ENCODE data around the gene NEK1. TPM values are rescaled to one million over a fixed set of nuclear protein-coding genes. Genes with fewer than 3 reads are reported as not detected.

The NEK1 gene
- total RNA-seq, 6 experiments from 2014 or later: 9.4 to 11.1 (median 10.0) TPM

- peak overlapping the region; percentile 92 for H3K4me3 Mint-ChIP-seq
- H3K4me1 Mint-ChIP-seq (ENCODE audit: low read depth): peaks cover 49% of the 10 kb centered on the region
- DNase-seq: no peak
Observed at GRCh38 chr4:169658975-169659715, 46.8 kb upstream of the NEK1 start.

GRCh38 chr4:169658196-169658595 lies 45.8 kb upstream of the NEK1 start:
- Mint-ChIP-seq H3K9me3 (no peaks in the 10 kb centered on the region), H3K27ac (no peak overlapping the region), H3K36me3 (ENCODE audit: low read depth) (0 out of 2 replicates have a peak, but pooled peaks cover 4% of the 10 kb centered on the region), H3K27me3 (ENCODE audit: insufficient read depth) (no peaks in the 10 kb centered on the region), H3K4me3 (no peak overlapping the region), H3K4me1 (ENCODE audit: low read depth) (peaks cover 43% of the 10 kb centered on the region)
- DNase-seq: no peak
- TF ChIP-seq CTCF (IDR thresholded peaks at IDR 0.05): no peak

More at GRCh38 chr4:169658975-169659715, 46.8 kb upstream of the NEK1 start:
- no peak for TF ChIP-seq CTCF (IDR thresholded peaks at IDR 0.05)
- Mint-ChIP-seq H3K9me3 (no peaks in the 10 kb centered on the region), H3K36me3 (ENCODE audit: low read depth) (0 out of 2 replicates have a peak, but pooled peaks cover 4% of the 10 kb centered on the region), H3K27ac (peak overlapping the region; percentile 99), H3K27me3 (ENCODE audit: insufficient read depth) (no peaks in the 10 kb centered on the region)

DNA sequence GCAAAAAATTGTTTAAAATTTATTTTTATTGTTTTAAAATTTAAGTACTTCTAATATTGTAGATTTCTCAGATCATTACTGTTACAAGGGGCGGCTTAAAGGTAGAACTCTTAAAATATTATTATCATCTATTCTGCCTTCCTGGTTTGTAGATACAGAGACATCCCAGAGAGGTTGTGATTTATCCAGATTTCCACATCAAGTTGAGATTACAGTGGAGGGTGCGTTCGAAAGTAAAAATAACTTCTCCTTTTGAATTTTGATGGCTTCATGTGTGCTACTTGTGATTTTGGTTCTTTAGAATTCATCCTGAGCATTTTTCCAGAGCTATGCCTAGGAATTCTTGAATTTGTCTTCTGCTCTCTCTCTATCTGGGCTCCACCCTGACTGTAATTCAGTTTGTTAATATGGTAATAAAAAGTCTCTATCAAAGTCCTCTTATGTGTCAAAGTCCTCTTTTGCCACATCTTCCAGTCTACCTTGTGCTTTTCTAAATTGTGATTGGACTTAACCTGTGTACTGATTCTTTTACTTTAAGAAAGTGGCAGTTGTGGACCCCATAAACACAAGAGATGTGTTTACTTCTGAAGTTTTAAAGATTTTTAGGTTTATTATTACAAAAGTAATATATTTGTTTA lies 45.2 kb upstream of the NEK1 start:
- H3K4me3 Mint-ChIP-seq: no peak overlapping the region
- peak overlapping the region; percentile 23; the same call in 1 of the 2 replicates for H3K27ac Mint-ChIP-seq
- no peak for DNase-seq
- no peak for TF ChIP-seq CTCF (IDR thresholded peaks at IDR 0.05)
- no peaks in the 10 kb centered on the region for H3K27me3 Mint-ChIP-seq (ENCODE audit: insufficient read depth)
- H3K36me3 Mint-ChIP-seq (ENCODE audit: low read depth): 0 out of 2 replicates have a peak, but pooled peaks cover 4% of the 10 kb centered on the region
- H3K4me1 Mint-ChIP-seq (ENCODE audit: low read depth): peaks cover 40% of the 10 kb centered on the region
- H3K9me3 Mint-ChIP-seq: no peaks in the 10 kb centered on the region

- no peaks in the 10 kb centered on the region for H3K9me3 Mint-ChIP-seq
- 0 out of 2 replicates have a peak, but pooled peaks cover 4% of the 10 kb centered on the region for H3K36me3 Mint-ChIP-seq (ENCODE audit: low read depth)
- no peak for TF ChIP-seq CTCF (IDR thresholded peaks at IDR 0.05)
Observed at GRCh38 chr4:169655401-169655800, 43.0 kb upstream of the NEK1 start.

DNA sequence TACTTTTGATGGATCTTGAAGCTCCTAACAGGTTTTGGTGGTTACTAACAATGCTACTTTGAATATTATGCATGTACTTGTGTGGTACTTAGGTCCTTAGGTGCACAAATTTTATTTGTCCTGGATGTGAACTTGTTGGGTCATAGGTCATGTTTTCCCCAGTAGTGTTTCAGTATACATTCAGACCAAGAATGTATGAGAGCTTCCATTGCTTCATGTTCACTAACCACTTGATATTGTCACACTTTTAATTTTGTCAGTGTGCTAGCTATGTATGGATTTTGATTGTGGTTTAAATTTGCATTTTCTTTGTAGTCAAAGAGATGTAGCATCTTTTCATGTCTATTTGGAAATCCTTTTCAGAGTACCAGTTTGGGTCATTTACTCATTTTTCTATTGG lies 40.2 kb upstream of the NEK1 start:
- H3K9me3 Mint-ChIP-seq: no peaks in the 10 kb centered on the region

More at GRCh38 chr4:169655401-169655800, 43.0 kb upstream of the NEK1 start:
- Mint-ChIP-seq H3K27me3 (ENCODE audit: insufficient read depth) (no peaks in the 10 kb centered on the region), H3K27ac (no peak overlapping the region), H3K4me3 (no peak overlapping the region), H3K4me1 (ENCODE audit: low read depth) (peaks cover 22% of the 10 kb centered on the region)
- DNase-seq: no peak

More for the DNA sequence above, 40.2 kb upstream of the NEK1 start:
- peaks cover 2% of the 10 kb centered on the region for H3K4me1 Mint-ChIP-seq (ENCODE audit: low read depth)
- 0 out of 2 replicates have a peak, but pooled peaks cover 4% of the 10 kb centered on the region for H3K36me3 Mint-ChIP-seq (ENCODE audit: low read depth)
- no peak for TF ChIP-seq CTCF (IDR thresholded peaks at IDR 0.05)
- H3K27ac Mint-ChIP-seq: no peak overlapping the region
- H3K27me3 Mint-ChIP-seq (ENCODE audit: insufficient read depth): no peaks in the 10 kb centered on the region; the same call in 1 of the 2 replicates
- no peak overlapping the region for H3K4me3 Mint-ChIP-seq
- no peak for DNase-seq
